HepG2 (cell line): ENCODE results near the gene TDRD9. TPM values are rescaled to one million over a fixed set of nuclear protein-coding genes. Genes with fewer than 3 reads are reported as not detected.
A peak's percentile ranks its signal among the peaks of the same experiment; 100 is the strongest.

ENCODE experiments used
- ATAC-seq: fragments of 200-7000 bp; cut with Tn5 transposase; 3 replicates; pipeline ENCODE4 v1.9.1; 2020; ENCODE audit warnings: mild to moderate bottlenecking, moderate library complexity
- BruUV-seq: library from RNA; stranded (reverse); fragments of 400-500 nt; replicated peaks from 2 replicates; lab custom pipeline; 2021; lab: Mats Ljungman, UMichigan
- CTCF ChIA-PET: fragments of 300-600 bp; formaldehyde crosslinking; extraction: SDS; loops from one replicate; lab custom pipeline; 2021; ENCODE audit warnings: low total read pairs, inconsistent platforms, low intra/inter-chr PET ratio; lab: Yijun Ruan, JAX
- POLR2A ChIA-PET: fragments of 350-600 bp; sonication (Branson Sonifier 250); formaldehyde crosslinking; loops from one replicate; lab custom pipeline; 2020; ENCODE audit warnings: antibody characterized with exemption, inconsistent platforms; lab: Yijun Ruan, JAX
- DNase-seq: peaks from one replicate; pipeline ENCODE4 v3.0.0-alpha.2; 2015; ENCODE audit warnings: low spot score
- FAIRE-seq: peaks from 3 replicates; lab custom pipeline; 2011; peaks lifted over from hg19 to GRCh38; lab: Jason Lieb, UNC
- H2AFZ ChIP-seq: one replicate; pipeline ENCODE4 v1.6.1; 2011; ENCODE audit warnings: low read length, inconsistent platforms
- H3K27ac ChIP-seq: fragments of 300-600 bp; 3 replicates; pipeline ENCODE4 v1.8.0; 2011; ENCODE audit warnings: mixed run types, mild to moderate bottlenecking, mixed read lengths, low read length, inconsistent platforms; ENCODE audit not compliant: insufficient read depth; ENCODE audit errors: extremely low read length
- H3K27me3 ChIP-seq, 2 experiments: fragments of 200-600 bp in 1 of 2; 2 replicates in 1 of 2; 3 replicates in 1 of 2; pipeline versions ENCODE4 v1.6.0 to v1.8.0; 2011; ENCODE audit warnings: low read length in 2 of 2, mild to moderate bottlenecking in 2 of 2, moderate library complexity in 2 of 2, inconsistent platforms in 1 of 2; ENCODE audit not compliant: insufficient read depth in 2 of 2, control insufficient read depth in 1 of 2
- H3K36me3 ChIP-seq, 2 experiments: fragments of 200-600 bp in 1 of 2; replicated peaks in 1 of 2; 2 replicates in 1 of 2; 3 replicates in 1 of 2; pipeline versions ENCODE4 v1.5.1 to v1.8.0; 2011; ENCODE audit warnings: low read length in 2 of 2, inconsistent platforms in 1 of 2; ENCODE audit not compliant: insufficient read depth in 2 of 2, control insufficient read depth in 1 of 2
- H3K4me1 ChIP-seq: 2 replicates; pipeline ENCODE4 v1.5.1; 2012; ENCODE audit warnings: low read length, inconsistent platforms; ENCODE audit not compliant: insufficient read depth
- H3K4me2 ChIP-seq: 2 replicates; pipeline ENCODE4 v1.6.0; 2011; ENCODE audit warnings: low read depth, low read length, inconsistent platforms
- H3K4me3 ChIP-seq, 3 experiments: fragments of 200-600 bp in 1 of 3; sonication (generic), shearing (Covaris generic) in 1 of 3; replicated peaks in 1 of 3; 2 replicates each; pipeline ENCODE4 v1.5.1; 2011 to 2016; ENCODE audit warnings: low read length in 3 of 3, inconsistent platforms in 2 of 3, low read depth in 2 of 3, mild to moderate bottlenecking in 2 of 3, control low read depth in 1 of 3, mixed read lengths in 1 of 3; ENCODE audit not compliant: insufficient read depth in 1 of 3
- H3K79me2 ChIP-seq: one replicate; pipeline ENCODE4 v1.6.1; 2011; ENCODE audit warnings: low read length, inconsistent platforms; ENCODE audit not compliant: insufficient read depth
- H3K9ac ChIP-seq: 2 replicates; pipeline ENCODE4 v1.6.0; 2011; ENCODE audit warnings: mild to moderate bottlenecking, low read depth, low read length, inconsistent platforms; ENCODE audit not compliant: insufficient read depth
- H3K9me3 ChIP-seq: 2 replicates; pipeline ENCODE4 v1.5.1; 2012; ENCODE audit warnings: mild to moderate bottlenecking, low read length
- H4K20me1 ChIP-seq: 2 replicates; pipeline ENCODE4 v1.6.0; 2011; ENCODE audit warnings: inconsistent platforms, mild to moderate bottlenecking, low read length, moderate library complexity; ENCODE audit not compliant: insufficient read depth
- CBFB ChIP-seq: sonication (generic); formaldehyde crosslinking; IDR thresholded peaks from 2 replicates; pipeline ENCODE4 v1.4.0; 2020; ENCODE audit warnings: missing genetic modification reagents
- CBX2 ChIP-seq, 2 experiments: fragments of 200-600 bp in 1 of 2; sonication (generic); formaldehyde crosslinking in 1 of 2; IDR thresholded peaks; 2 replicates each; pipeline versions ENCODE4 v1.7.0 to v1.8.1; 2018 to 2022; ENCODE audit warnings: low read depth in 2 of 2, low read length in 1 of 2, mild to moderate bottlenecking in 1 of 2, missing genetic modification reagents in 1 of 2
- ZNF414 ChIP-seq: sonication (generic); formaldehyde crosslinking; IDR thresholded peaks from 2 replicates; pipeline ENCODE4 v1.5.0; 2020; ENCODE audit warnings: missing genetic modification reagents
- WGBS: methylation state at CpG from one replicate; pipeline ENCODE4 v1.1.6; 2017; ENCODE audit warnings: low lambda C conversion rate; 5-methylcytosine and 5-hydroxymethylcytosine counted together
- in situ Hi-C: cut with HindIII; loops from 2 replicates; pipeline ENCODE4 v1.10.0; 2017; ENCODE audit warnings: low pct_unique_long_range_greater_than_20kb; ENCODE audit not compliant: extremely low pct_ligation_motif_present
- intact Hi-C: fragments of 100-400 bp; cut with micrococcal nuclease; formaldehyde crosslinking; loops from one replicate; pipeline ENCODE4 v1.10.0; 2022; ENCODE audit not compliant: unreplicated experiment
- polyA plus RNA-seq, 8 experiments: library from polyadenylated mRNA; depleted of rRNA in 3 of 8; stranded (reverse) in 7 of 8; unstranded in 1 of 8; fragments of >200 nt; fragmentation: Illumina TruSeq in 4 of 8; extraction: Trizol in 4 of 8; gene quantifications; 2 replicates each; pipeline versions ENCODE4 v1.2.1 to v1.2.3, GENCODE V29; 2011 to 2016; ENCODE audit warnings: low read depth in 4 of 8, missing spikeins in 1 of 8, mixed read lengths in 1 of 8; ENCODE audit not compliant: insufficient read depth in 1 of 8
- total RNA-seq, 5 experiments: library from RNA; depleted of rRNA; stranded (reverse); fragments of >200 nt; fragmentation: Illumina TruSeq; extraction: Trizol; gene quantifications; 2 replicates each; pipeline ENCODE4 v1.2.3, GENCODE V29; 2016; ENCODE audit warnings: low read depth in 1 of 5

Gene TDRD9
- total and polyA plus RNA-seq, 2 of the 13 experiments (the other 11 are each of a cell fraction or from before 2014, with no cell fraction given), result not detected

- POLR2A ChIA-PET, result no interaction called here
- ATAC-seq (no peak), DNase-seq (no peak), FAIRE-seq (no peak)
- Histone ChIP-seq H3K36me3 (no peaks in the 10 kb centered on the region), H3K4me3 (no peak overlapping the region), H3K9me3 (no peaks in the 10 kb centered on the region), H3K4me1 (peaks cover 42% of the 10 kb centered on the region), H4K20me1 (no peaks in the 10 kb centered on the region), H3K27me3 (peaks cover 0 to 6% of the 10 kb centered on the region in 2 experiments; a peak in 3 of 5 replicates), H2AFZ (no peak overlapping the region), H3K27ac (no peak overlapping the region), H3K4me2 (no peak overlapping the region), H3K9ac (no peak overlapping the region), H3K79me2 (no peaks in the 10 kb centered on the region)
- intact Hi-C loops, result no loop called here
- CTCF ChIA-PET, result no interaction called here
- in situ Hi-C loops, result no loop called here
- WGBS, result 16% methylated on average over 2 of the region's 2 CpGs
- BruUV-seq, result no TSS peak
- TF ChIP-seq ZNF414 (CRISPR knock-in tag), result no peak
Observed at GRCh38 chr14:103935102-103935501, 6.8 kb downstream of the TDRD9 start.

GRCh38 chr14:103941462-103941861 is 13.2 kb downstream of the TDRD9 start:
- DNase-seq, result no peak
- TF ChIP-seq CBX2 (IDR thresholded peaks at IDR 0.05; ENCODE audit: low read depth, low read length), result peak; percentile 24; the same call in 1 of the 2 replicates
- no peak for TF ChIP-seq CBX2 (CRISPR knock-in tag; IDR thresholded peaks at IDR 0.05; ENCODE audit: low read depth)
- TF ChIP-seq CBFB (CRISPR knock-in tag), result no peak
- Histone ChIP-seq H3K9me3 (no peaks in the 10 kb centered on the region), H2AFZ (no peak overlapping the region), H4K20me1 (no peaks in the 10 kb centered on the region), H3K4me2 (no peak overlapping the region), H3K27me3 (peaks cover 1 to 24% of the 10 kb centered on the region in 2 experiments), H3K36me3 (no peaks in the 10 kb centered on the region), H3K9ac (no peak overlapping the region), H3K27ac (no peak overlapping the region), H3K4me1 (peaks cover 9% of the 10 kb centered on the region), H3K79me2 (no peaks in the 10 kb centered on the region), H3K4me3 (no peak overlapping the region)
- ChIA-PET CTCF (no interaction called here), POLR2A (no interaction called here)
- BruUV-seq, result no TSS peak
- no peak for FAIRE-seq
- ATAC-seq, result no peak
- in situ Hi-C loops (no loop called here), intact Hi-C loops (no loop called here)
- 1% methylated on average over 7 of the region's 7 CpGs for WGBS
